Glutamatergic neuron (in vitro differentiated cells): ENCODE data around the gene TAF5L. TPM values are rescaled to one million over a fixed set of nuclear protein-coding genes. Genes with fewer than 3 reads are reported as not detected.
"Not testable (repeated sequence)": the region's sequence is repeated elsewhere in the genome, so short reads cannot be mapped to it uniquely, and the experiment has no call there.

Experiments
- DNase-seq: peaks from one replicate; pipeline ENCODE4 v3.0.0; 2022
- H3K27ac Mint-ChIP-seq: one replicate; pipeline ENCODE4 v1.8.0; 2020; ENCODE audit warnings: mild to moderate bottlenecking, mixed read lengths, inconsistent platforms; ENCODE audit not compliant: unreplicated experiment
- H3K27me3 Mint-ChIP-seq: one replicate; pipeline ENCODE4 v1.8.0; 2020; ENCODE audit warnings: mild to moderate bottlenecking, moderate library complexity, mixed read lengths, inconsistent platforms; ENCODE audit not compliant: unreplicated experiment
- H3K36me3 Mint-ChIP-seq: one replicate; pipeline ENCODE4 v1.8.0; 2020; ENCODE audit warnings: mild to moderate bottlenecking, mixed read lengths, inconsistent platforms; ENCODE audit not compliant: unreplicated experiment
- H3K4me1 Mint-ChIP-seq: one replicate; pipeline ENCODE4 v1.8.0; 2020; ENCODE audit warnings: mild to moderate bottlenecking, low read depth, mixed read lengths, inconsistent platforms; ENCODE audit not compliant: unreplicated experiment
- H3K4me3 Mint-ChIP-seq: one replicate; pipeline ENCODE4 v1.8.0; 2020; ENCODE audit warnings: mild to moderate bottlenecking, mixed read lengths, inconsistent platforms; ENCODE audit not compliant: unreplicated experiment
- H3K9me3 Mint-ChIP-seq: one replicate; pipeline ENCODE4 v1.8.0; 2020; ENCODE audit warnings: mild to moderate bottlenecking, moderate library complexity, mixed read lengths, inconsistent platforms; ENCODE audit not compliant: unreplicated experiment
- CTCF ChIP-seq: fragments of 200-600 bp; sonication (generic); IDR thresholded peaks from one replicate; pipeline ENCODE4 v1.5.0; 2021; ENCODE audit not compliant: partially characterized antibody, unreplicated experiment
- total RNA-seq: library from RNA; stranded (reverse); fragmentation: NEBNext Ultra II Directional; extraction: Animal tissue kit (Norgen Biotek cat#: 25700); gene quantifications from one replicate; pipeline ENCODE4 v1.2.1, GENCODE V29; 2021; ENCODE audit not compliant: unreplicated experiment

The TAF5L gene
- total RNA-seq, 1 donor from 2014 or later, result 19.6 TPM

- Mint-ChIP-seq H3K27me3 (no peaks in the 10 kb centered on the region), H3K27ac (no peak overlapping the region), H3K4me1 (peaks cover 9% of the 10 kb centered on the region), H3K36me3 (no peaks in the 10 kb centered on the region), H3K4me3 (no peak overlapping the region), H3K9me3 (no peaks in the 10 kb centered on the region)
- no peak for TF ChIP-seq CTCF
- no peak for DNase-seq
Observed at GRCh38 chr1:229599218-229599954, 26.5 kb downstream of the TAF5L start.

GRCh38 chr1:229597877-229598276 is 28.0 kb downstream of the TAF5L start:
- Mint-ChIP-seq H3K9me3 (no peaks in the 10 kb centered on the region), H3K27me3 (no peaks in the 10 kb centered on the region), H3K4me1 (peaks cover 9% of the 10 kb centered on the region), H3K4me3 (no peak overlapping the region), H3K27ac (no peak overlapping the region), H3K36me3 (no peaks in the 10 kb centered on the region)
- no peak for DNase-seq
- TF ChIP-seq CTCF, result no peak

GRCh38 chr1:229596925-229597699 is 28.8 kb downstream of the TAF5L start:
- H3K4me1 Mint-ChIP-seq, result peaks cover 3% of the 10 kb centered on the region
- DNase-seq, result no peak
- H3K36me3 Mint-ChIP-seq, result no peaks in the 10 kb centered on the region
- no peak overlapping the region for H3K27ac Mint-ChIP-seq
- no peak for TF ChIP-seq CTCF
- no peaks in the 10 kb centered on the region for H3K9me3 Mint-ChIP-seq
- H3K4me3 Mint-ChIP-seq, result no peak overlapping the region
- no peaks in the 10 kb centered on the region for H3K27me3 Mint-ChIP-seq

GRCh38 chr1:229595876-229596275 is 30.0 kb downstream of the TAF5L start:
- H3K9me3 Mint-ChIP-seq, H3K27ac Mint-ChIP-seq, H3K4me3 Mint-ChIP-seq, H3K4me1 Mint-ChIP-seq, H3K27me3 Mint-ChIP-seq, DNase-seq, H3K36me3 Mint-ChIP-seq: not testable (repeated sequence)

- DNase-seq, result no peak
- H3K4me1 Mint-ChIP-seq, result no peaks in the 10 kb centered on the region
- H3K27ac Mint-ChIP-seq, result no peak overlapping the region
Observed at GRCh38 chr1:229594227-229595008, 31.5 kb downstream of the TAF5L start.

More at GRCh38 chr1:229594227-229595008, 31.5 kb downstream of the TAF5L start:
- H3K36me3 Mint-ChIP-seq, result no peaks in the 10 kb centered on the region
- H3K27me3 Mint-ChIP-seq, result no peaks in the 10 kb centered on the region
- H3K4me3 Mint-ChIP-seq, result no peak overlapping the region
- TF ChIP-seq CTCF, result no peak
- no peaks in the 10 kb centered on the region for H3K9me3 Mint-ChIP-seq
